GM23338 (cell line): ENCODE data around the gene SRGAP3. TPM values are rescaled to one million over a fixed set of nuclear protein-coding genes. Genes with fewer than 3 reads are reported as not detected.

Experiments used
- ATAC-seq: fragments of 200-7000 bp; cut with Tn5 transposase; 3 replicates; pipeline ENCODE4 v1.9.1; 2020
- DNase-seq: peaks from one replicate; pipeline ENCODE4 v3.0.0-alpha.2; 2015; ENCODE audit warnings: low spot score
- H2AFZ ChIP-seq: fragments of 200-600 bp; sonication (generic); 2 replicates; pipeline ENCODE4 v1.8.0; 2016; ENCODE audit warnings: antibody characterized with exemption, mild to moderate bottlenecking, moderate library complexity
- H3F3A ChIP-seq: fragments of 200-600 bp; sonication (generic); replicated peaks from 2 replicates; pipeline ENCODE4 v1.8.0; 2017; ENCODE audit warnings: antibody characterized with exemption, mixed run types, low read depth
- H3K27ac ChIP-seq: fragments of 200-600 bp; sonication (generic); 2 replicates; pipeline ENCODE4 v1.6.1; 2016; ENCODE audit warnings: low read depth
- H3K27me3 ChIP-seq: fragments of 200-600 bp; sonication (generic); 2 replicates; pipeline ENCODE4 v1.8.0; 2016; ENCODE audit warnings: mild to moderate bottlenecking, mixed run types, moderate library complexity; ENCODE audit not compliant: insufficient read depth
- H3K36me3 ChIP-seq: fragments of 200-600 bp; sonication (generic); 2 replicates; pipeline ENCODE4 v1.8.0; 2016; ENCODE audit warnings: mild to moderate bottlenecking; ENCODE audit not compliant: insufficient read depth
- H3K4me1 ChIP-seq: fragments of 200-600 bp; sonication (generic); 2 replicates; pipeline ENCODE4 v1.8.0; 2016; ENCODE audit warnings: mild to moderate bottlenecking, moderate library complexity; ENCODE audit not compliant: insufficient read depth
- H3K4me2 ChIP-seq: fragments of 200-600 bp; sonication (generic); 2 replicates; pipeline ENCODE4 v1.7.1; 2017; ENCODE audit warnings: mixed run types
- H3K4me3 ChIP-seq: fragments of 200-600 bp; sonication (generic); 2 replicates; pipeline ENCODE4 v1.6.1; 2016; ENCODE audit warnings: mixed run types
- H3K79me2 ChIP-seq: fragments of 200-600 bp; sonication (generic); replicated peaks from 2 replicates; pipeline ENCODE4 v1.8.0; 2017; ENCODE audit warnings: mild to moderate bottlenecking; ENCODE audit not compliant: insufficient read depth
- H3K9me2 ChIP-seq: fragments of 200-600 bp; sonication (generic); 2 replicates; pipeline ENCODE4 v1.8.0; 2017; ENCODE audit not compliant: insufficient read depth
- H4K20me1 ChIP-seq: fragments of 200-600 bp; sonication (generic); replicated peaks from 2 replicates; pipeline ENCODE4 v1.8.0; 2017; ENCODE audit warnings: mild to moderate bottlenecking; ENCODE audit not compliant: insufficient read depth
- H3K27ac Mint-ChIP-seq: 2 replicates; pipeline ENCODE4 v1.8.0; 2020; ENCODE audit warnings: inconsistent platforms, mild to moderate bottlenecking, moderate library complexity, mixed read lengths
- H3K27me3 Mint-ChIP-seq: 3 replicates; pipeline ENCODE4 v1.8.0; 2022; ENCODE audit warnings: low read depth, mild to moderate bottlenecking, moderate library complexity, mixed read lengths, inconsistent platforms; ENCODE audit not compliant: insufficient read depth, poor library complexity
- H3K36me3 Mint-ChIP-seq: 3 replicates; pipeline ENCODE4 v1.8.0; 2021; ENCODE audit warnings: low read depth, mild to moderate bottlenecking, inconsistent platforms, moderate library complexity, mixed read lengths
- H3K4me1 Mint-ChIP-seq: 3 replicates; pipeline ENCODE4 v1.8.0; 2020; ENCODE audit warnings: mild to moderate bottlenecking, inconsistent platforms, mixed read lengths
- H3K4me3 Mint-ChIP-seq: 3 replicates; pipeline ENCODE4 v1.8.0; 2021; ENCODE audit warnings: moderate library complexity, mild to moderate bottlenecking, inconsistent platforms, mixed read lengths
- H3K9me3 Mint-ChIP-seq: 3 replicates; pipeline ENCODE4 v1.8.0; 2020; ENCODE audit warnings: moderate library complexity, mild to moderate bottlenecking, inconsistent platforms, mixed read lengths
- CREB1 ChIP-seq: fragments of 250-450 bp; sonication (Bioruptor Pico); IDR thresholded peaks from 2 replicates; pipeline ENCODE4 v1.5.0; 2020; ENCODE audit warnings: low read depth, mild to moderate bottlenecking, moderate library complexity
- EZH2 ChIP-seq: fragments of 200-600 bp; sonication (generic); IDR thresholded peaks from one replicate; pipeline ENCODE4 v1.8.0; 2017; ENCODE audit warnings: antibody characterized with exemption, mild to moderate bottlenecking, low read depth; ENCODE audit not compliant: unreplicated experiment
- EZH2phosphoT487 ChIP-seq: fragments of 200-600 bp; sonication (generic); IDR thresholded peaks from one replicate; pipeline ENCODE4 v1.8.1; 2018; ENCODE audit warnings: antibody characterized with exemption; ENCODE audit not compliant: unreplicated experiment
- JUNB ChIP-seq: IDR thresholded peaks from one replicate; pipeline ENCODE4 v1.6.1; 2016; ENCODE audit warnings: antibody characterized with exemption; ENCODE audit not compliant: unreplicated experiment
- NANOG ChIP-seq: IDR thresholded peaks from 2 replicates; pipeline ENCODE4 v1.6.1; 2016; ENCODE audit warnings: antibody characterized with exemption, borderline replicate concordance
- POLR2AphosphoS5 ChIP-seq: IDR thresholded peaks from 2 replicates; pipeline ENCODE4 v1.6.1; 2016; ENCODE audit warnings: antibody characterized with exemption, low read depth
- STAT1 ChIP-seq: IDR thresholded peaks from one replicate; pipeline ENCODE4 v1.6.1; 2016; ENCODE audit warnings: antibody characterized with exemption; ENCODE audit not compliant: unreplicated experiment
- ZNF114 ChIP-seq: fragments of 250-450 bp; sonication (Bioruptor Pico); IDR thresholded peaks from 2 replicates; pipeline ENCODE4 v1.5.0; 2020; ENCODE audit warnings: mild to moderate bottlenecking, moderate library complexity
- ZNF331 ChIP-seq: fragments of 250-450 bp; sonication (Bioruptor Pico); IDR thresholded peaks from 2 replicates; pipeline ENCODE4 v1.5.0; 2020; ENCODE audit warnings: low read depth, mild to moderate bottlenecking, moderate library complexity
- polyA plus RNA-seq: library from polyadenylated mRNA; unstranded; fragments of >200 nt; fragmentation: Nextera tagmentation; extraction: Ambion mirVana; gene quantifications from 2 replicates; pipeline ENCODE4 v1.2.1, GENCODE V29; 2016
- total RNA-seq: library from RNA; depleted of rRNA; stranded (reverse); fragments of >200 nt; shearing (Covaris generic); gene quantifications from 2 replicates; pipeline ENCODE4 v1.2.3, GENCODE V29; 2014
- TF ChIP-seq, protein P1 (sequence below): fragments of 250-450 bp; sonication (Bioruptor Pico); IDR thresholded peaks from 2 replicates; pipeline ENCODE4 v1.5.0; 2020; ENCODE audit warnings: mild to moderate bottlenecking, moderate library complexity
- TF ChIP-seq, protein P2 (sequence below): IDR thresholded peaks from 2 replicates; pipeline ENCODE4 v1.6.1; 2016; ENCODE audit warnings: antibody characterized with exemption
- TF ChIP-seq, protein P3 (sequence below): IDR thresholded peaks from one replicate; pipeline ENCODE4 v1.6.1; 2018; ENCODE audit warnings: antibody characterized with exemption; ENCODE audit not compliant: unreplicated experiment
- TF ChIP-seq, protein P4 (sequence below), 2 experiments: fragments of 200-600 bp in 1 of 2; sonication (generic) in 1 of 2; conservative IDR thresholded peaks; 2 replicates each; pipeline versions ENCODE4 v1.5.1 to v1.6.1; 2016 to 2017; ENCODE audit warnings: antibody characterized with exemption in 2 of 2, low read depth in 2 of 2, mild to moderate bottlenecking in 2 of 2, moderate library complexity in 1 of 2

The SRGAP3 gene
- total and polyA plus RNA-seq, 2 experiments from 2014 or later, result 6.4 to 9.4 TPM

DNA sequence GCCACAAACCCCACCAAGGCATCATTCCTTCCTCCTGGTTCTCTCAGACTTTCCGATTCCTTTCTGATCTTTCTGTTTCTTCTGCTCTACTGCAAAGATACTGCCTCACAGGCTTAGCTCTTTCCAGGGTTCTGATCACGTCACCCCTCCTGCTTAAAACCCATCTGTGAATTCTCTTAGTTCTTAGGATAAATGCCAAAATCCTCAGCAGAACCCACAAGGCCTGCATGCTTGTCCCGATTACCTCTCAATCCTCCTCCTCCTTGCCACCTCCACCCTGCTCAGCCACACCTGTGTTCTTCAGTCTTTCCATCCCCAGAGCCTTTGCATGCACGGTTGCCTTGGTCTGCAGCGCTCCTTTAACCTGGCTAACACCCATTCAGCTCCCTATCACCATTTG lies 84.0 kb downstream of the SRGAP3 start:
- Histone ChIP-seq H3K4me1 (0 out of 2 replicates have a peak, but pooled peaks cover 4% of the 10 kb centered on the region), H2AFZ (no peak overlapping the region), H3K4me2 (no peak overlapping the region), H3K9me2 (no peaks in the 10 kb centered on the region), H3K27ac (no peak overlapping the region), H3K4me3 (no peak overlapping the region), H3K36me3 (no peaks in the 10 kb centered on the region), H3K27me3 (no peaks in the 10 kb centered on the region), H4K20me1 (no peaks in the 10 kb centered on the region), H3F3A (no peaks in the 10 kb centered on the region), H3K79me2 (no peaks in the 10 kb centered on the region)
- Mint-ChIP-seq H3K4me3 (no peak overlapping the region), H3K27ac (no peak overlapping the region), H3K27me3 (no peaks in the 10 kb centered on the region), H3K4me1 (no peaks in the 10 kb centered on the region; the same call in 2 of the 3 replicates), H3K9me3 (no peaks in the 10 kb centered on the region), H3K36me3 (no peaks in the 10 kb centered on the region)
- DNase-seq (no peak), ATAC-seq (no peak)
- TF ChIP-seq CREB1 (CRISPR knock-in tag) (no peak), STAT1 (no peak), ZNF114 (no peak), EZH2 (no peak), EZH2phosphoT487 (no peak), JUNB (no peak), ZNF331 (CRISPR knock-in tag) (no peak), NANOG (no peak), POLR2AphosphoS5 (no peak)
- TF ChIP-seq, protein P1, sequence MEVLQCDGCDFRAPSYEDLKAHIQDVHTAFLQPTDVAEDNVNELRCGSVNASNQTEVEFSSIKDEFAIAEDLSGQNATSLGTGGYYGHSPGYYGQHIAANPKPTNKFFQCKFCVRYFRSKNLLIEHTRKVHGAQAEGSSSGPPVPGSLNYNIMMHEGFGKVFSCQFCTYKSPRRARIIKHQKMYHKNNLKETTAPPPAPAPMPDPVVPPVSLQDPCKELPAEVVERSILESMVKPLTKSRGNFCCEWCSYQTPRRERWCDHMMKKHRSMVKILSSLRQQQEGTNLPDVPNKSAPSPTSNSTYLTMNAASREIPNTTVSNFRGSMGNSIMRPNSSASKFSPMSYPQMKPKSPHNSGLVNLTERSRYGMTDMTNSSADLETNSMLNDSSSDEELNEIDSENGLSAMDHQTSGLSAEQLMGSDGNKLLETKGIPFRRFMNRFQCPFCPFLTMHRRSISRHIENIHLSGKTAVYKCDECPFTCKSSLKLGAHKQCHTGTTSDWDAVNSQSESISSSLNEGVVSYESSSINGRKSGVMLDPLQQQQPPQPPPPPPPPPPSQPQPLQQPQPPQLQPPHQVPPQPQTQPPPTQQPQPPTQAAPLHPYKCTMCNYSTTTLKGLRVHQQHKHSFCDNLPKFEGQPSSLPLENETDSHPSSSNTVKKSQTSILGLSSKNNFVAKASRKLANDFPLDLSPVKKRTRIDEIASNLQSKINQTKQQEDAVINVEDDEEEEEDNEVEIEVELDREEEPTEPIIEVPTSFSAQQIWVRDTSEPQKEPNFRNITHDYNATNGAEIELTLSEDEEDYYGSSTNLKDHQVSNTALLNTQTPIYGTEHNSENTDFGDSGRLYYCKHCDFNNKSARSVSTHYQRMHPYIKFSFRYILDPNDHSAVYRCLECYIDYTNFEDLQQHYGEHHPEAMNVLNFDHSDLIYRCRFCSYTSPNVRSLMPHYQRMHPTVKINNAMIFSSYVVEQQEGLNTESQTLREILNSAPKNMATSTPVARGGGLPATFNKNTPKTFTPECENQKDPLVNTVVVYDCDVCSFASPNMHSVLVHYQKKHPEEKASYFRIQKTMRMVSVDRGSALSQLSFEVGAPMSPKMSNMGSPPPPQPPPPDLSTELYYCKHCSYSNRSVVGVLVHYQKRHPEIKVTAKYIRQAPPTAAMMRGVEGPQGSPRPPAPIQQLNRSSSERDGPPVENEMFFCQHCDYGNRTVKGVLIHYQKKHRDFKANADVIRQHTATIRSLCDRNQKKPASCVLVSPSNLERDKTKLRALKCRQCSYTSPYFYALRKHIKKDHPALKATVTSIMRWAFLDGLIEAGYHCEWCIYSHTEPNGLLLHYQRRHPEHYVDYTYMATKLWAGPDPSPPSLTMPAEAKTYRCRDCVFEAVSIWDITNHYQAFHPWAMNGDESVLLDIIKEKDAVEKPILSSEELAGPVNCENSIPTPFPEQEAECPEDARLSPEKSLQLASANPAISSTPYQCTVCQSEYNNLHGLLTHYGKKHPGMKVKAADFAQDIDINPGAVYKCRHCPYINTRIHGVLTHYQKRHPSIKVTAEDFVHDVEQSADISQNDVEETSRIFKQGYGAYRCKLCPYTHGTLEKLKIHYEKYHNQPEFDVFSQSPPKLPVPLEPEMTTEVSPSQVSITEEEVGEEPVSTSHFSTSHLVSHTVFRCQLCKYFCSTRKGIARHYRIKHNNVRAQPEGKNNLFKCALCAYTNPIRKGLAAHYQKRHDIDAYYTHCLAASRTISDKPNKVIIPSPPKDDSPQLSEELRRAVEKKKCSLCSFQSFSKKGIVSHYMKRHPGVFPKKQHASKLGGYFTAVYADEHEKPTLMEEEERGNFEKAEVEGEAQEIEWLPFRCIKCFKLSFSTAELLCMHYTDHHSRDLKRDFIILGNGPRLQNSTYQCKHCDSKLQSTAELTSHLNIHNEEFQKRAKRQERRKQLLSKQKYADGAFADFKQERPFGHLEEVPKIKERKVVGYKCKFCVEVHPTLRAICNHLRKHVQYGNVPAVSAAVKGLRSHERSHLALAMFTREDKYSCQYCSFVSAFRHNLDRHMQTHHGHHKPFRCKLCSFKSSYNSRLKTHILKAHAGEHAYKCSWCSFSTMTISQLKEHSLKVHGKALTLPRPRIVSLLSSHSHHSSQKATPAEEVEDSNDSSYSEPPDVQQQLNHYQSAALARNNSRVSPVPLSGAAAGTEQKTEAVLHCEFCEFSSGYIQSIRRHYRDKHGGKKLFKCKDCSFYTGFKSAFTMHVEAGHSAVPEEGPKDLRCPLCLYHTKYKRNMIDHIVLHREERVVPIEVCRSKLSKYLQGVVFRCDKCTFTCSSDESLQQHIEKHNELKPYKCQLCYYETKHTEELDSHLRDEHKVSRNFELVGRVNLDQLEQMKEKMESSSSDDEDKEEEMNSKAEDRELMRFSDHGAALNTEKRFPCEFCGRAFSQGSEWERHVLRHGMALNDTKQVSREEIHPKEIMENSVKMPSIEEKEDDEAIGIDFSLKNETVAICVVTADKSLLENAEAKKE (CRISPR knock-in tag), result no peak
- TF ChIP-seq, protein P2, sequence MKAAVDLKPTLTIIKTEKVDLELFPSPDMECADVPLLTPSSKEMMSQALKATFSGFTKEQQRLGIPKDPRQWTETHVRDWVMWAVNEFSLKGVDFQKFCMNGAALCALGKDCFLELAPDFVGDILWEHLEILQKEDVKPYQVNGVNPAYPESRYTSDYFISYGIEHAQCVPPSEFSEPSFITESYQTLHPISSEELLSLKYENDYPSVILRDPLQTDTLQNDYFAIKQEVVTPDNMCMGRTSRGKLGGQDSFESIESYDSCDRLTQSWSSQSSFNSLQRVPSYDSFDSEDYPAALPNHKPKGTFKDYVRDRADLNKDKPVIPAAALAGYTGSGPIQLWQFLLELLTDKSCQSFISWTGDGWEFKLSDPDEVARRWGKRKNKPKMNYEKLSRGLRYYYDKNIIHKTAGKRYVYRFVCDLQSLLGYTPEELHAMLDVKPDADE, result no peak
- TF ChIP-seq, protein P3, sequence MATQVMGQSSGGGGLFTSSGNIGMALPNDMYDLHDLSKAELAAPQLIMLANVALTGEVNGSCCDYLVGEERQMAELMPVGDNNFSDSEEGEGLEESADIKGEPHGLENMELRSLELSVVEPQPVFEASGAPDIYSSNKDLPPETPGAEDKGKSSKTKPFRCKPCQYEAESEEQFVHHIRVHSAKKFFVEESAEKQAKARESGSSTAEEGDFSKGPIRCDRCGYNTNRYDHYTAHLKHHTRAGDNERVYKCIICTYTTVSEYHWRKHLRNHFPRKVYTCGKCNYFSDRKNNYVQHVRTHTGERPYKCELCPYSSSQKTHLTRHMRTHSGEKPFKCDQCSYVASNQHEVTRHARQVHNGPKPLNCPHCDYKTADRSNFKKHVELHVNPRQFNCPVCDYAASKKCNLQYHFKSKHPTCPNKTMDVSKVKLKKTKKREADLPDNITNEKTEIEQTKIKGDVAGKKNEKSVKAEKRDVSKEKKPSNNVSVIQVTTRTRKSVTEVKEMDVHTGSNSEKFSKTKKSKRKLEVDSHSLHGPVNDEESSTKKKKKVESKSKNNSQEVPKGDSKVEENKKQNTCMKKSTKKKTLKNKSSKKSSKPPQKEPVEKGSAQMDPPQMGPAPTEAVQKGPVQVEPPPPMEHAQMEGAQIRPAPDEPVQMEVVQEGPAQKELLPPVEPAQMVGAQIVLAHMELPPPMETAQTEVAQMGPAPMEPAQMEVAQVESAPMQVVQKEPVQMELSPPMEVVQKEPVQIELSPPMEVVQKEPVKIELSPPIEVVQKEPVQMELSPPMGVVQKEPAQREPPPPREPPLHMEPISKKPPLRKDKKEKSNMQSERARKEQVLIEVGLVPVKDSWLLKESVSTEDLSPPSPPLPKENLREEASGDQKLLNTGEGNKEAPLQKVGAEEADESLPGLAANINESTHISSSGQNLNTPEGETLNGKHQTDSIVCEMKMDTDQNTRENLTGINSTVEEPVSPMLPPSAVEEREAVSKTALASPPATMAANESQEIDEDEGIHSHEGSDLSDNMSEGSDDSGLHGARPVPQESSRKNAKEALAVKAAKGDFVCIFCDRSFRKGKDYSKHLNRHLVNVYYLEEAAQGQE, result no peak
- TF ChIP-seq, protein P4, sequence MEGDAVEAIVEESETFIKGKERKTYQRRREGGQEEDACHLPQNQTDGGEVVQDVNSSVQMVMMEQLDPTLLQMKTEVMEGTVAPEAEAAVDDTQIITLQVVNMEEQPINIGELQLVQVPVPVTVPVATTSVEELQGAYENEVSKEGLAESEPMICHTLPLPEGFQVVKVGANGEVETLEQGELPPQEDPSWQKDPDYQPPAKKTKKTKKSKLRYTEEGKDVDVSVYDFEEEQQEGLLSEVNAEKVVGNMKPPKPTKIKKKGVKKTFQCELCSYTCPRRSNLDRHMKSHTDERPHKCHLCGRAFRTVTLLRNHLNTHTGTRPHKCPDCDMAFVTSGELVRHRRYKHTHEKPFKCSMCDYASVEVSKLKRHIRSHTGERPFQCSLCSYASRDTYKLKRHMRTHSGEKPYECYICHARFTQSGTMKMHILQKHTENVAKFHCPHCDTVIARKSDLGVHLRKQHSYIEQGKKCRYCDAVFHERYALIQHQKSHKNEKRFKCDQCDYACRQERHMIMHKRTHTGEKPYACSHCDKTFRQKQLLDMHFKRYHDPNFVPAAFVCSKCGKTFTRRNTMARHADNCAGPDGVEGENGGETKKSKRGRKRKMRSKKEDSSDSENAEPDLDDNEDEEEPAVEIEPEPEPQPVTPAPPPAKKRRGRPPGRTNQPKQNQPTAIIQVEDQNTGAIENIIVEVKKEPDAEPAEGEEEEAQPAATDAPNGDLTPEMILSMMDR (conservative IDR thresholded peaks at IDR 0.05; ENCODE audit: low read depth in 2 of 2), result no peak
